Retina (tissue), 1 donor: ENCODE results near the gene ATRN.

Experiments used
- DNase-seq: peaks from one replicate; pipeline ENCODE4 v3.0.0-alpha.2; 2016

Gene ATRN

GRCh38 chr20:3679749-3680700, 209.2 kb downstream of the ATRN start:
- no peak for DNase-seq

- DNase-seq, result no peak
These were observed 210.0 kb downstream of the ATRN start for GRCh38 chr20:3680701-3681351.

- DNase-seq, result peak; percentile 52
These were observed 210.6 kb downstream of the ATRN start for GRCh38 chr20:3681352-3681930.

DNA sequence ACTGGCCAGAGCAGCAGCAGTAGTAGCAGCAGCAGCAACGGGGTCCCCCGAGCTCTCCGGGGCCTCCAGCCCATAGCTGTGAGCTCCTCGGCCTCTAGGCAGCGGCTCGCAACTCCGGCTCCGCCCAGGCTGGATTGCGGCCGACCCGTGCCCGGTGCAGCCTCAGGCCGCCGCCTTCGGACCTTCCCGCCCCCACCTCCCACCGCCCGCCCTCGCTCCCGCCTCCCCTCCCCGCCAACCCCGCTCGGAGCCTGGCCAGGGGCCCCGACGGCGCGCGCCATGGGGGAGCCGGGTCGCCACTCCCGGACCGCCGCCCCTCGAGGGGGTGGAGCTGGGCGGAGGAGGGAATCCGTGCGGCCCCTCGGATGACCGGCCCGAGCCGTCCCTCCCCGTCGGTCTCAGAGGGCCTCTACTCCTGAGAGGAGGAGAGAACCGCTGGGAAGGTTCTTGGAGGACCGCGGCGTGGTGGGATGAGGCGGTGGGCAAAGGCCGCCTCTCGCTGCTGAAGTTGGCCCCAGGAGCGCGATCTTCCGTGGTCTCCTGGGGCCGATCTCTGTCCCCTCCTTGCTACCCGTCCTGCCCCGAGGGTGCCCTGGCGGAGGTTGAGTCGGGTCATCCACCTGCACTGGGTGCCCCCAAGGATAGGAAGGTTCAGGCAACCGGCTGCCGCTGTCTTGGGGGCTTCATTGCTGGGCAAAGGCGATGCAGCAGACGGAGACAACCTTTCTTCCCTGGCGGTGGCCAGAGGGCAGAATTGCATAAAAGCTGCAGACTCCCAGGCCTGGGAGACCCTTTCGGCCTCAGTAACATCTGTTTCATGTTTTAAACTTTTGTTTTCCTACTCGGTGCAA, 211.3 kb downstream of the ATRN start, which contains the start of gene ADAM33:
ADAM33 (minus strand) TSS at position 80 of the 851 bp plus-strand sequence; CDS start at position 74, 6 bp downstream.
- DNase-seq, result peak; percentile 63

DNA sequence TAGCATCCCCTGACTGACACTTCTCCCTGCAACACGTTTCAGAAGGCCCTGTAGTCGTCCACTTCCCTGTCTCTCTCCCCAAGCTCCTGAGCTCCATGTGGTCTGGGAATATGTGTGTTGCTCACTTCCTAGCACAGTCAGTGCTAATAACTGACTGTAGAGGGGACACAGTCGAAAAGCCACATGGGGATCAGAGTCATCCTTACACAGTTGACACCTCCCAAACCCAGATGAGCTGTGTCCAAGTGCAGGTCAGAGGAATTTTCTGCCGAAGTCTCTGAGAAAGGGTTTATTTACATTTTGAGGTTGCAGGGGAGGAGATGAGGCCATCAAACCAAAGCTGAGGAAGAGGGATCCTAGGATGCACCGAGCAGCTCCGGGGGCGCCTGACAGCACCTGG, 214.5 kb downstream of the ATRN start:
- no peak for DNase-seq

- DNase-seq, result no peak
These were observed 215.6 kb downstream of the ATRN start for GRCh38 chr20:3686421-3686820.

GRCh38 chr20:3686867-3687321, 216.1 kb downstream of the ATRN start:
- DNase-seq, result no peak

GRCh38 chr20:3687655-3688054, 216.8 kb downstream of the ATRN start:
- no peak for DNase-seq

- DNase-seq, result no peak
These were observed 219.2 kb downstream of the ATRN start for GRCh38 chr20:3689978-3690377.

DNA sequence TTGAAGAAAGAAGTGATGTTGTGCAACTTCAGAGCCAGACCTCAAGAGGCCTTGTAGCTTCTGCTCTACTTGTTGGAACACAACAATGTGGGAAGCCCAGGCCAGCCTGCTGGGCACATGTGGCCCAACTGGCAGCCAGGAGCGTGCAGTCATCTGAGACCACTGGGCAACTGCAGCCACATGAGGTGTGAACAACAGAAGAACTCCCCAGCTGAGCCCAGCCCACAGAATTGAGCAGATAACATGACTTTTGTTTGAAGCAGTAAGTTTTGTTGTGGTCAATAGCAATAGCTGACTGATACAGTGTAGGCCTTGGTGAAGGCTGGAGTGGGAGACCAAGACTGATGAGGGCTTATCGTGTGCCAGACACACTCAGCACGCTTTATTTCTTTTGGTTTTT, 219.6 kb downstream of the ATRN start:
- no peak for DNase-seq

DNA sequence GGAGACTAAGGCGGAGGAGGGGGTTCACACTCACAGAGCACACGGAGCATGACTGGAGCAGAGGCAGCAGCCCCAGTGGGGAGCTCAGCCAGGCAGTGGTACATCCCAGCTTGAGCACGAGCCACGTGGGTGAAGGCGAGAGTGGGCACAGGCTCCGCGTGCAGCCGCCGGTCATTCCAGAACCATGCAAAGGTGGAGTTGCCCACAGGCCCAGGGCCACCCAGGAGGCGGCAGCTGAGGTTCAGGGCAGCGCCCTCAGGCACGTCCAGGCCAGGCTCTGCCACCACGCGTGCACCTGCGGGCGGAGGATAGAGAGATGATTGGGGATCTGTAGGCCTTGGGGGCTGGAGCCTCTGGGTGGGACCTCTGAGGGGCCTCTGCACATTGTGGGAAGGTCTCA, 220.5 kb downstream of the ATRN start:
- no peak for DNase-seq

DNA sequence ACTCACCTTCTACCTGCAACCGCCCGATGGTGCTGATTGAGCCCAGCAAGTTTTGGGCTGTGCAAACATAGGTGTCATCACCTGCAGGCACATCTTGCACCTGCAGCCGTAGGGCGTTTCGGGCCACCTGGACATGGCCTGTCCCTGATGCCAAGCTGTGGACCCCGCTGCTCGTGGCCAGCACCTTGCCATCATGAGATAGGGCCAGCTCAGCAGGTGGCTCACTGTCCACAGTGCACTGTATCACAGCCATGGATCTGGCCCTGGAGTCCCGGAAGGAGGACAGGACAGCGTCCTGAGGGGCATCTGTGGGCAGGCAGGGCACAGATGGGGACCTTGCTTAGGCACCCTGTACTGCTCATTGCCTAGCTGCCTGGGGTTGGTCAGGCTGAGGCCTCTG, 221.1 kb downstream of the ATRN start:
- DNase-seq, result no peak

DNA sequence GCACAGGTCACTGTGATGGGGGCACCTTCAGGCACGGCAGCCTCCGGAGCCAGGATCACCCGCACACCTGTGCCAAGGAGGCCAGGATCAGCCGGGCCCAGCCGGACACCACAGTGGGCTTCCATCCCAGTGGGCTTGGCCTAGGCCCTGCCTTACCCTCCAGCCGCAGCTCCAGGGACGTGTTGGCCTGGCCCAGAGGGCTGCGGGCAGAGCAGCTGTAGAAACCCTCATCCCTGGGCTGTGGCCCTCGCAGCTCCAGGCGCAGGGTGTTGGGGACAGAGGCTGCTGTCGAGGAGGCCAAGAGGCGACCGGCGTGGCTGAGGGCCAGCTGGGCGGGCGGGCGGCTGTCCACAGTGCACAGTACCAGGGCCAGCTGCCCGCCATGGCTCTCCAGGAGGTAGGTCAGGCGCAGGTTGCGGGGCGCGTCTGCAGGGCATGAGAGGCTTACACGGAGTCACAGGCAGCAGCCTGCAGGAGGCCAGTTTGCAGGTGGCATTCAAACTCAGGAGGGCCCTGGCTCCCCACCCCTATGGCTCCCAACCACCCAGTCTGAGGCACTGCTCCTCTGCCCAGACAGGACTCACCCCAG, 222.0 kb downstream of the ATRN start:
- DNase-seq, result no peak

DNA sequence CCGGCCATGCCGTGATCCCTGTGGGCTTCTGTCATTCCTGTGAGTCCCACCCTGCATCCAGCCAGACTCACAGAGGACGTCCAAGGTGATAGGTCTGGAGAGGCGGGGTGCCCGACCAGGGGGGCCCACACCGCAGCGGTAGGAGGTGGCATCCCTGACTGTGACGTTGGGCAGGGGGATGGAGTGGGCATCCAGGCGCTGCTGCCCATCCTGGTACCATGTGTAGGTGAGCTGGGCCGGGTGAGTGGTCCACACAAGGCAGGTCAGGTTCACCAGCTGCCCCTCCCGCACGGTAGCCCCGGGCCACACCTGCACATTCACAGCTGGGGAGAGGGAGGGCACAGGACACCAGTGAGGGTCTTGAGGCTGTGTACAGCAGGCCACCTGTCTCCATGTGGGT, 222.6 kb downstream of the ATRN start:
- DNase-seq, result no peak

DNA sequence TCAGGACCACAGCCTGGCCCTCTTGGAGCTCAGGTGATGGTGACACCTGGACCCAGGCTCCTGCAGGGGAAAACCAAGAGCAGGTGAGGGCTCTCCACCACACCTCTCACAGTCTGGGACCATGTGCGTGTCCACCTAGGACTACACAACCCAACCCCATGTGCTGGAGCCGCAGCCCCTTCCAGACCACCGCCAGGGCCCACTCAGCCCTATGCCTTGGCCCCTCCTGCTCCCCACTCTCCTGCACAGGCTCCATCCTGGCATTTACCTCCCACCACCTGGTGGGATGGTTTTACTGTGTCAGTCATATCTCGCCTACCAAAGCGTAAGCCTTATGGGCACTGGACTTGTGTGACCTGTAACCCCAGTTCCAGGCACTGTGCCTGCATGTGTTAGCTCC, 224.0 kb downstream of the ATRN start:
- DNase-seq, result no peak

- DNase-seq, result no peak
These were observed 225.4 kb downstream of the ATRN start for GRCh38 chr20:3696200-3696599.

DNA sequence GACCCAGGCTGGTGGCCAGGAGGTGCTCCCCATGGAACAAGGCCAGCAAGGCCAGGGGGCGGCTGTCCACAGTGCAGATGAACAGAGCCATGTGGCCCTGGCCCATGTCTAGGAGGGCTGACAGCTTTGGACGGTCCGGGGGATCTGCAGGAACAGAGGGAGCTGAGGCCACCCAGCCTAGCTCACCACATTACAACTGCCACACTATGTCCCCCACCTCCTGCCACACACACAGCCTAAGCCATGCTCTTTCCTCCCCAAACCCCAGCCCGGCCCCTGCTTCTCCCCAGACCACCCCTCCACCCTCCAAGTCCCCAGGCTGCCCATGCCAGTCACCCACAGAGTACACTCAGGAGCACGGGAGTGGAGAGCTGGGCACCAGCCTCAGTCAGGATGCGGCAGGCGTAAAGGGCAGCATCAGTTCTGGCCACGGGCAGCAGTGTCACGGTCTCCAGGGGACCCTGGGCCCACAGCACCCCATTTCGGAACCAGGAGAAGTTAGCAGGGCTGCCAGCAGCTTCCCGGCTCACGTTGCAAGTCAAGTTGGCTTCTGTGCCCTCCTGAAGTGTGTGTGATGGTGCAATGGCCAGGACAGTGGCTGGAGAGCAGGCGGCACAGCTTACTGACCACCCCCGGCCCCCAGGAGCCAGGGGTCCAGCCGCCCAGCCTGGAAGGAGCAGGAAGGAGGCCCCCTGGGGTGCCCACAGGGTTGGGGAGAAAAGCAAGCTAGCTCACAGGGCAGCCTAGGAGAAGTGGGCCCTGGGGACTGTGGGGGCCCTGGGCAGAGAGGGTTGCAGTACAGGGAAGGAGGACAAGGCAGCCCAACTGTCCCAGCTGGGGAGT, 226.1 kb downstream of the ATRN start:
- DNase-seq, result no peak

GRCh38 chr20:3697588-3698305, 226.9 kb downstream of the ATRN start:
- DNase-seq, result no peak

GRCh38 chr20:3698591-3699001, 227.8 kb downstream of the ATRN start:
- DNase-seq, result no peak

DNA sequence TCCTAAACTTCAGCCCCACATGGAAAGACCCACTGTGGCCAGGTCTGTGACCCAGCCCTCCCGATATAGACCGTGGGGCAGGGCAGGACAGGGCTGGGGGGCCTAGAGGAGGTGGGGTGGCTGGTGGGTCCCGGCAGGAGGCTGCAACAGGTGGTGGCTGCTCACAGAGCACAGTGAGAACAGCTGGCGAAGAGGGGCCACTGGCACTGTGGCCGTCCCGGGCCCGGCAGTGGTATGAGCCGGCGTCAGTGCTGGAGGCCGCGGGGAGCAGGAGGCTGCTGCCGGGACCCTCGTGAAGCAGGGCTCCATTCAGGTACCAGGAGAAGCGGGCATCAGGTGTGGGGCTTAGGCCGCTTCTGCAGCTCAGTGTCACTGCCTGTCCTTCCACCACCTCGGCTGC, 228.2 kb downstream of the ATRN start:
- no peak for DNase-seq
